Muscle of arm (tissue), 14 donors: Measurements from ENCODE around the gene ALOX15. TPM values are rescaled to one million over a fixed set of nuclear protein-coding genes. Genes with fewer than 3 reads are reported as not detected.
"Not testable (repeated sequence)": the region's sequence is repeated elsewhere in the genome, so short reads cannot be mapped to it uniquely, and the experiment has no call there.

Experiments used
- DNase-seq: peaks from one replicate; pipeline ENCODE4 v3.0.0-alpha.2; 2013
- long read RNA-seq, 11 donors: transcript quantifications; one replicate each; lab custom pipeline, GENCODE V29; 2026
- polyA plus RNA-seq, 12 donors: library from polyadenylated mRNA; unstranded; fragments of 120-200 nt; gene quantifications; one replicate each; pipeline ENCODE4 v1.2.1, GENCODE V29; 2013; ENCODE audit not compliant: insufficient read length in 12 of 12

The ALOX15 gene
- polyA plus RNA-seq: 1 to 10 TPM in 2 of 12 donors, under 1 TPM in 8, not detected in 2; 0.19 to 2.0 (median 0.41) TPM
- long read RNA-seq, donor 1, partial matches to known transcripts: 0 of 1 reads
- long read RNA-seq, donor 1, other reads (novel, unspliced or antisense): 0 of 1 reads
- long read RNA-seq, donor 2: 0 reads
- long read RNA-seq, donor 3: 0 reads
- long read RNA-seq, donor 4: 0 reads
- long read RNA-seq, donor 5: 0 reads
- long read RNA-seq, donor 6: 0 reads
- long read RNA-seq, donor 7: 0 reads
- long read RNA-seq, donor 8: 0 reads
- long read RNA-seq, donor 9: 0 reads
- long read RNA-seq, donor 10: 0 reads
- long read RNA-seq, donor 11: 0 reads

GRCh38 chr17:4641297-4642195 is at the start of gene ALOX15:
Gene ALOX15 (minus strand): TSS chr17:4641678. CDS start chr17:4641651, 27 bp downstream.
- no peak for DNase-seq

- no peak for DNase-seq
These were observed 49.3 kb upstream of the ALOX15 start for GRCh38 chr17:4690745-4691144.

GRCh38 chr17:4689872-4690271 is 48.4 kb upstream of the ALOX15 start:
- DNase-seq: not testable (repeated sequence)

- peak; percentile 77 for DNase-seq
These were observed 42.3 kb upstream of the ALOX15 start for GRCh38 chr17:4683739-4684138.

GRCh38 chr17:4679658-4680057 is 38.2 kb upstream of the ALOX15 start:
- no peak for DNase-seq

- DNase-seq: no peak
These were observed 37.1 kb upstream of the ALOX15 start for GRCh38 chr17:4678448-4679026.

GRCh38 chr17:4676791-4677190 is 35.3 kb upstream of the ALOX15 start:
- no peak for DNase-seq

- DNase-seq: no peak
These were observed 34.3 kb upstream of the ALOX15 start for GRCh38 chr17:4675791-4676190.

GRCh38 chr17:4674685-4674998 is 33.2 kb upstream of the ALOX15 start:
- DNase-seq: no peak

GRCh38 chr17:4673986-4674684 is 32.7 kb upstream of the ALOX15 start:
- DNase-seq: no peak

GRCh38 chr17:4673169-4673568 is 31.7 kb upstream of the ALOX15 start:
- DNase-seq: no peak

GRCh38 chr17:4672751-4673150 is 31.3 kb upstream of the ALOX15 start:
- DNase-seq: no peak

GRCh38 chr17:4672055-4672630 is 30.7 kb upstream of the ALOX15 start:
- no peak for DNase-seq

- DNase-seq: no peak
These were observed 25.7 kb upstream of the ALOX15 start for GRCh38 chr17:4667166-4667565.

- no peak for DNase-seq
These were observed 24.8 kb upstream of the ALOX15 start for GRCh38 chr17:4666296-4666695.

GRCh38 chr17:4665027-4665426 is 23.5 kb upstream of the ALOX15 start:
- no peak for DNase-seq

GRCh38 chr17:4664230-4664629 is 22.8 kb upstream of the ALOX15 start:
- DNase-seq: no peak

- no peak for DNase-seq
These were observed 22.2 kb upstream of the ALOX15 start for GRCh38 chr17:4663711-4664110.

- DNase-seq: no peak
These were observed 17.2 kb upstream of the ALOX15 start for GRCh38 chr17:4658478-4659305.

GRCh38 chr17:4657678-4658077 is 16.2 kb upstream of the ALOX15 start:
- DNase-seq: no peak

GRCh38 chr17:4655933-4656332 is 14.5 kb upstream of the ALOX15 start:
- not testable (repeated sequence) for DNase-seq
